HG02870 (cell line): ENCODE measurements around the gene PAX7.

Experiments
- ATAC-seq: cut with Tn5 transposase; IDR thresholded peaks from one replicate; pipeline ENCODE4 v1.9.1; 2021; ENCODE audit warnings: mild to moderate bottlenecking, moderate library complexity; ENCODE audit not compliant: unreplicated experiment

Gene PAX7

DNA sequence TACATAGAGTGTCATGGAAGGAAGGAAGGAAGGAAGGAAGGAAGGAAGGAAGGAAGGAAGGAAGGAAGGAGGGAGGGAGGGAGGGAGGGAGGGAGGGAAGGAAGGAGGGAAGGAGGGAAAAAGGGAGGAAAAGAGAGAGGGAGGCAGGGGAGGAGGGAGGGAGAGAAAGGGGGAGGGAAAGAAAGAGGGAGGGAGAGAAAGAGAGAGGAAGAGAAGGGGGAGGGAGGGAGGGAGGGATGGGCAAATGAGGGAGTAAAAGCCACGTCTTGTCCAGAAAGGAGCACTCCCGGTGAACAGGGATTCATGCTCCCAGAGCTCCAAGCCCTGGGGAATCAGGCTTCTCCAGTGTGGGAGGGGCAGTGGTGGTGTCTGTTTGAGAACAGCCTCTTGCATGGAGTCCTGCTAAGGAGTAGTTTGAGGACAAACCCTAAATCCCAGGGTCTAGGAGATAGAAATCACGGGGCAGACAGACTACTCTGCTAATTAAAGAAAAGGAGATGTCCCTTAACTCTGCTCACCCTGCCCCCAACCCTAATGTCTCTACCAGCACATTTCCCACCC is 157.3 kb downstream of the PAX7 start:
- ATAC-seq = no peak

DNA sequence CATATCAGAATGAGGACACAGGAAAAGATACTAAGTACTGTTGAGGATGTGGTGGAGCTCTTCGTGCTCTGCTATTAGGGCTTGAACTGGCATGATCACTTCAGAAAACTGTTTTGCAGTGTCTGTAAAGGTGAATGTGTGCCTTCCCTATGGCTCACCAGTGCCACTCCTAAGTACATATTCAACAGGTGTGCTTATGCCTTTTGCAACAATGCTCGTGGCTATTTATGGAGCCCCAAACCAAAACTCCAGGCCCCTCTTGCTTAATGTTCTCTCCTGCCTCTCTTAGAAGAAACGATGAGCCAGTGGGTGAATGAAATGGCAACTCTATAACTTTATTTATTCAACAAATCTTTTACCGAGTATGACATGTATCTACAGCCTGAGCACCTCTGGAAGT is 158.6 kb downstream of the PAX7 start:
- ATAC-seq = no peak

DNA sequence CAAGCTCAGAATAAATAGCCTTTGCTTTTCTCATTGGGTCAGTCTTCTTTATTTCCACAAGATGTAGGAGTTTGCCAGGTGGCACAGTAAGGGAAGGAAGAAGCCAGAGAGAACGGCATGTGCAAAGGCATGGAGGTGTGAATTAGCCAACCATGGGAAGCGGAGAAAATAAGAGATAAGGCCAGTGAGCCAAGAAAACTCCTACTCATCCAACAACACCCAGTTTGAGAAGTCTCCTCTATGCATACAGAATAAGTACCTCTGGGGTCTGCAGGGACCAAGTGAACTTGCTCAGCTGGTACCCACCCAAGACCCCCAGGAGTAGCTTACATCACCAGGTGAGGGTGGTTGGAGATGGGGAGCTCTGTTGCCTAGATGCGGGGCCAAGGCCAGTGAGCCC is 162.1 kb downstream of the PAX7 start:
- no peak for ATAC-seq

DNA sequence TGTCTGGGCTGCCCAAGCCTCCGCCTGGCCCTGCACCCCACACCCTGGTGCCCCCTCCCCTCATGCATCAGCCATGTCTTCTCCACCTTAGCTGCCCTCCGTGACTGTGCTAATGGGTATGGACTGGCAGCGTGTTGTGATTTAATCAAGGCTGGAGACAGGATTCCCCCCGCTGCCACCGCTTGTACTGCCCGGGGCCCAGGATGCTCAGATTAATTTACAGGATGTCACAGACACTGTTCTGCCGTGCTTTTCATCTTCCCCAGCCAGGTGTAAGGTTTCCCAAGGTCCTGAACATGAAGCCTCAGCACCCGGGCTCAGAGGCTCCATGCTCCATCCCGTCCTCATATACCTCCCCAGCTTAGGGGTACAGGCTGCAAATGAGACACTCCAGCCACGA is 162.5 kb downstream of the PAX7 start:
- ATAC-seq = no peak

DNA sequence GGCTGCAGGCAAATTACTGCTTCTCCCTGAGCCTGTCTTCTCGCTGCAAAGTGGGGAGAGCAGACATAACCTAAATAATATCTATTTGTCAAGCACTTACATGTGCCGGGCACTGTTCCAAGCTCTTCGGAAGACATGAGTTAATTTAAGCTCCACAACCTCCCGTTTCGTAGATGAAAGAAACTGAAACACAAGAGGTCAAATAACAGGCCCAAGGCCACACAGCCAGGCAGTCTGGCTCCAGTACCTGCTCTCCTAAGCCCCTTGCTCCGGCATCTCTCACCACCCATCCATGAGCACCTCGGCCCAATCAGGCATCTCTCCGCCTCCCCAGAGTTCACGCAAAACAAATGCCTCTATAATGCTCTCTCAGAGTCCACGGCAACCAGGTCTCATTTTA is 163.4 kb downstream of the PAX7 start:
- no peak for ATAC-seq

DNA sequence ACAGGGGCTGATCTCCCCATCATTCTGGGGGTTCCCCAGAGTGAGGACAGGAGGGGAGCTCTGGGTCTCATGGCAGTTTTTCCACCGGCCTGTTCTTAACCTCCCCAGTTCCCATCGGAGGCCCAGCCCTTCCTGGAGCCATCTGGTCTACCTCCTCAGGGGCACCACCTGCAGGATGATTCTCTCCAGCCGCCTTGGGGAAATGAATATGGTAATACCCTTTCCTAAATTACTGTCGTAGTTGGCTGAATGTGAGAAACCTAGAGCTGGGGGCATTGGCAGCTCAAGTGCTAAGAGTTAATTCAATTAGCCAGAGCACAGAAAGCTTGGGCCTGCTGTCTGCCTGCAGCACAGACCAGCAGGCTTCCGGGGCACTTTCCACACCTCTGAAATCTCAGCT is 163.9 kb downstream of the PAX7 start:
- ATAC-seq = no peak

DNA sequence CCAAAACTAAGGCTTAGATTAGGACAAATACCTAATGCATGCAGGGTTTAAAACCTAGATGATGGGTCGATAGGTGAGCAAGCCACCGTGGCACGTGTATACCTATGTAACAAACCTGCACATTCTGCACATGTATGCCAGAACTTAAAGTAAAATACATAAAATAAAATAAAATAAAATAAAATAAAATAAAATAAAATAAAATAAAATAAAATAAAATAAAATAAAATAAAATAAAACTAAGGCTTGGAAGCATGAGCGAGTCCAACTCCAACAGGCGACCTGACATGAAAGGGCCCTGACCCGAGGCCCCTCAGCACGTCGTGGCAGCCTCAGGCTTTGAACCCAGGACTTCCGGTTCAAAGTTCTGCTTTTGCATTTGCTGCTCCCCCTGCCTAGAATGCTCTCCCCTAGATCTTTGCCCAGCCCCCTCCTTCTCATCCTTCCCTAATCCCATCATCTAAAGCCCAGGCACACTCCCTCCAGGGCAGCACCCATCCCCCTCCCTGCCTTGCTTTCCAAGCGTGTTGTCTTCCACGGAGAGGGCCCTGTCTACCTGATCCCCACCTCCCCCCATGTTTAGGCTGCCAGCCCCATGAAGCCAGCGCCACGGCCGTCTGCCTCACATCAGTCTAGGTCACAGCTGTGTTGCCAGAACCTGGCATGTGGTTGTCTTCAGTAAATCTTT is 164.5 kb downstream of the PAX7 start:
- no peak for ATAC-seq

DNA sequence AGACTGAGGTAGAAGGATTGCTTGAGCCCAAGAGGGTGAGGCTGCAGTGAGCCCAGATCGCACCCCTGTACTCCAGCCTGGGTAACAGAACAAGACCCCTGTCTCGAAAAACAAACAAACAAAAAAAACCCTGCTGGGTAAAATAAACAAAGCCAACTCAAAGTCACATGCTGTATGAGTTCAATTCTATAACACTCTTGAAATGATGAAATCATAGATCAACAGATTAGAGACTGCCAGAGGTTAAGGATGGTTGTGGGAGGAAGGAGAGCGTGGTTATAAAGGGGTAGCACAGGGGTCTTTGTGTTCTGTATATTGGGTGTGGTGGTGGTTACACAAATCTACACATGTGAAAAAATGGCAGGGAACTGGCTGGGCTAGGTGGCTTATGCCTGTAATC is 166.3 kb downstream of the PAX7 start:
- no peak for ATAC-seq
